Adrenal gland (tissue), 5 donors: Measurements from ENCODE around the gene ANKRD33B.

Source experiments
- CTCF ChIP-seq, 6 experiments: fragments of 450-650 bp in 4 of 6; fragments of 200-600 bp in 2 of 6; sonication (generic) in 1 of 6; IDR thresholded peaks; 1 replicate in 5 of 6; 2 replicates in 1 of 6; pipeline versions ENCODE4 v1.5.1 to v1.8.0; 2016 to 2021; ENCODE audit warnings: antibody characterized with exemption in 6 of 6, mild to moderate bottlenecking in 2 of 6, moderate library complexity in 1 of 6
- POLR2A ChIP-seq, 2 donors: fragments of 450-650 bp; IDR thresholded peaks; one replicate each; pipeline ENCODE4 v1.6.1; 2017; ENCODE audit warnings: antibody characterized with exemption in 2 of 2, mild to moderate bottlenecking in 2 of 2, moderate library complexity in 1 of 2
- donor health status: DM: no; HTN: no; CAD: no.

- TF ChIP-seq CTCF (IDR thresholded peaks at IDR 0.05) (no peak), POLR2A (IDR thresholded peaks at IDR 0.05) (no peak)
Observed at GRCh38 chr5:10632110-10632761, 68.4 kb downstream of the ANKRD33B start.
